Spleen (tissue), 11 donors: Measurements from ENCODE around the gene SDF2L1. TPM values are rescaled to one million over a fixed set of nuclear protein-coding genes. Genes with fewer than 3 reads are reported as not detected.
"Not testable (repeated sequence)": the region's sequence is repeated elsewhere in the genome, so short reads cannot be mapped to it uniquely, and the experiment has no call there.

Source experiments
- DNase-seq: peaks from one replicate; pipeline ENCODE4 v3.0.0-alpha.2; 2020
- H3K27ac ChIP-seq, 8 donors: fragments of 200-600 bp; sonication (generic) in 7 of 8; 1 replicate in 4 of 8; 2 replicates in 4 of 8; pipeline versions ENCODE4 v1.5.0 to v1.8.0; 2016 to 2021; ENCODE audit warnings: inconsistent platforms in 4 of 8, mild to moderate bottlenecking in 4 of 8, moderate library complexity in 1 of 8
- H3K27me3 ChIP-seq, 7 donors: fragments of 200-600 bp; sonication (generic) in 6 of 7; replicated peaks in 1 of 7; 1 replicate in 4 of 7; 2 replicates in 3 of 7; pipeline versions ENCODE4 v1.5.0 to v1.8.0; 2016 to 2021; ENCODE audit warnings: inconsistent platforms in 3 of 7, mild to moderate bottlenecking in 1 of 7
- H3K36me3 ChIP-seq, 6 donors: fragments of 200-600 bp; sonication (generic) in 5 of 6; 1 replicate in 4 of 6; 2 replicates in 2 of 6; pipeline versions ENCODE4 v1.5.0 to v1.8.0; 2016 to 2021; ENCODE audit warnings: inconsistent platforms in 2 of 6
- H3K4me1 ChIP-seq, 6 donors: fragments of 200-600 bp; sonication (generic) in 5 of 6; 1 replicate in 3 of 6; 2 replicates in 3 of 6; pipeline versions ENCODE4 v1.5.0 to v1.8.0; 2016 to 2021; ENCODE audit warnings: inconsistent platforms in 3 of 6
- H3K4me3 ChIP-seq, 8 donors: fragments of 200-600 bp; sonication (generic) in 7 of 8; 1 replicate in 4 of 8; 2 replicates in 4 of 8; pipeline versions ENCODE4 v1.5.0 to v1.8.0; 2016 to 2021; ENCODE audit warnings: inconsistent platforms in 4 of 8, mild to moderate bottlenecking in 4 of 8, moderate library complexity in 2 of 8
- H3K9me3 ChIP-seq, 8 donors: fragments of 200-600 bp; sonication (generic) in 7 of 8; 1 replicate in 4 of 8; 2 replicates in 4 of 8; pipeline versions ENCODE4 v1.5.0 to v1.8.0; 2016 to 2021; ENCODE audit warnings: inconsistent platforms in 4 of 8
- POLR2A ChIP-seq, 3 donors: fragments of 450-650 bp; IDR thresholded peaks; one replicate each; pipeline ENCODE4 v1.5.1; 2017; ENCODE audit warnings: antibody characterized with exemption in 3 of 3, mild to moderate bottlenecking in 1 of 3
- POLR2AphosphoS5 ChIP-seq, 3 donors: sonication (generic); formaldehyde crosslinking; IDR thresholded peaks; one replicate each; pipeline ENCODE4 v1.5.1; 2017; ENCODE audit warnings: antibody characterized with exemption in 3 of 3
- WGBS, 5 donors: extraction: QIAGEN DNeasy Blood & Tissue Kit in 3 of 5; methylation state at CpG; one replicate each; pipeline versions ENCODE4 v1.1.5 to v1.1.7; 2013 to 2018; 5-methylcytosine and 5-hydroxymethylcytosine counted together
- intact Hi-C: fragments of 100-400 bp; cut with DNase I; formaldehyde crosslinking; loops from one replicate; pipeline ENCODE4 v1.15.0; 2023; ENCODE audit warnings: low total_unique reads
- microRNA-seq, 3 donors: library from miRNA; unstranded; fragments of <30 nt; microRNA quantifications; one replicate each; pipeline versions ENCODE4 to v1.1.0, GENCODE V29; 2019 to 2020
- polyA plus RNA-seq, 3 donors: library from polyadenylated mRNA; stranded (reverse); fragments of 200-250 nt; gene quantifications; one replicate each; pipeline ENCODE4 v1.2.1, GENCODE V29; 2013
- small RNA-seq, 4 donors: library from RNA; depleted of rRNA; stranded (forward); fragments of <200 nt; gene quantifications; one replicate each; pipeline ENCODE3, GENCODE V24; 2016
- total RNA-seq, 7 donors: library from RNA; depleted of rRNA in 3 of 7; stranded (reverse); fragments of >200 nt in 3 of 7; fragmentation: NEBNext Ultra II Directional in 4 of 7; extraction: Animal tissue kit (Norgen Biotek cat#: 25700) in 4 of 7; gene quantifications; one replicate each; pipeline versions ENCODE4 v1.1.0 to v1.2.1, GENCODE V29; 2016 to 2021
- TF ChIP-seq, protein P1 (sequence below), 11 experiments: fragments of 200-600 bp in 7 of 11; fragments of 450-650 bp in 4 of 11; sonication (generic) in 4 of 11; IDR thresholded peaks in 8 of 11; conservative IDR thresholded peaks in 3 of 11; 1 replicate in 7 of 11; 2 replicates in 4 of 11; pipeline versions ENCODE4 v1.4.0 to v1.8.0; 2016 to 2021; ENCODE audit warnings: antibody characterized with exemption in 11 of 11, inconsistent platforms in 4 of 11, mild to moderate bottlenecking in 1 of 11
- donor health status: healthy with polysubstance abuse.
- donor health status: DM: no; HTN: no; CAD: no; lungs with moderate emphysema.
- donor health status: DM: no; HTN: no; CAD: no.
- donor health status: Bipolar disorder and iron deficiency.
- donor health status: healthy.
- donor health status: DM: no; HTN: no; CAD: no.
- donor health status: DM: yes; HTN: yes; CAD: no.

The SDF2L1 gene
- total and polyA plus RNA-seq, 10 donors = 16.6 to 51.9 (median 35.6) TPM

GRCh38 chr22:21690401-21690801 is 48.3 kb downstream of the SDF2L1 start:
- H3K27me3 ChIP-seq = no peaks in the 10 kb centered on the region
- 45 to 57% (median 52%) methylated on average over 5 of the region's 5 CpGs for WGBS, 5 donors
- intact Hi-C loops = no loop called here

DNA sequence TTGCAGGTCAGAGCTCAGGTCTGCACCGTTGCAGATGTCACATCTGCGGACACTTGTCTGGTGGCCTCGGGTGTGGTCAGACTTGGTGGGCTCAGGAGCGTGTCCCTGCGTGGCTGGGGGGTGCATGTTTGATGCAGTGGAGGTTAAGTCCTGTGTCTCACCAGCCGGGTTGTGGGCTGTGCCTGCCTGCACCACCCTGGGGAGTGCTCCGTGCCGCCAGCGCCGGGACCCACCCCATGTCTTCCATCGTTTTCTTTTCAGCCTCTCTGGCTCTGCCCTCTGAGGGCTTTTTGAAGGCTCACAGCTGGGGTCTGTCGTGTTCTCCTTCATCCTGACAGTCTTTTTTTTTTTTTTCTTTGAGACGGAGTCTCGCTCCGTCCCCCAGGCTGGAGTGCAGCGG is 49.7 kb downstream of the SDF2L1 start:
- Histone ChIP-seq H3K4me3 (no peak overlapping the region), H3K4me1 (peaks cover 0 to 13% (median 0%) of the 10 kb centered on the region in 6 donors), H3K36me3 (peaks cover 0 to 100% (median 77%) of the 10 kb centered on the region in 6 donors), H3K27ac (no peak overlapping the region), H3K27me3 (no peaks in the 10 kb centered on the region), H3K9me3 (no peaks in the 10 kb centered on the region)
- intact Hi-C loops = no loop called here
- WGBS, 5 donors = 85 to 91% (median 90%) methylated on average over 12 to 16 of the region's 16 CpGs
- DNase-seq = no peak
- TF ChIP-seq POLR2AphosphoS5 (IDR thresholded peaks at IDR 0.05) (peak in 2 of 3 donors; percentile 13 to 38), POLR2A (IDR thresholded peaks at IDR 0.05) (no peak)
- TF ChIP-seq, protein P1, sequence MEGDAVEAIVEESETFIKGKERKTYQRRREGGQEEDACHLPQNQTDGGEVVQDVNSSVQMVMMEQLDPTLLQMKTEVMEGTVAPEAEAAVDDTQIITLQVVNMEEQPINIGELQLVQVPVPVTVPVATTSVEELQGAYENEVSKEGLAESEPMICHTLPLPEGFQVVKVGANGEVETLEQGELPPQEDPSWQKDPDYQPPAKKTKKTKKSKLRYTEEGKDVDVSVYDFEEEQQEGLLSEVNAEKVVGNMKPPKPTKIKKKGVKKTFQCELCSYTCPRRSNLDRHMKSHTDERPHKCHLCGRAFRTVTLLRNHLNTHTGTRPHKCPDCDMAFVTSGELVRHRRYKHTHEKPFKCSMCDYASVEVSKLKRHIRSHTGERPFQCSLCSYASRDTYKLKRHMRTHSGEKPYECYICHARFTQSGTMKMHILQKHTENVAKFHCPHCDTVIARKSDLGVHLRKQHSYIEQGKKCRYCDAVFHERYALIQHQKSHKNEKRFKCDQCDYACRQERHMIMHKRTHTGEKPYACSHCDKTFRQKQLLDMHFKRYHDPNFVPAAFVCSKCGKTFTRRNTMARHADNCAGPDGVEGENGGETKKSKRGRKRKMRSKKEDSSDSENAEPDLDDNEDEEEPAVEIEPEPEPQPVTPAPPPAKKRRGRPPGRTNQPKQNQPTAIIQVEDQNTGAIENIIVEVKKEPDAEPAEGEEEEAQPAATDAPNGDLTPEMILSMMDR (IDR thresholded peaks at IDR 0.05 in 8 of 11, conservative IDR thresholded peaks at IDR 0.05 in 3 of 11) = no peak

More at GRCh38 chr22:21690401-21690801, 48.3 kb downstream of the SDF2L1 start:
- Histone ChIP-seq H3K4me3 (no peak overlapping the region), H3K9me3 (no peaks in the 10 kb centered on the region), H3K4me1 (peaks cover 0 to 13% (median 0%) of the 10 kb centered on the region in 6 donors), H3K27ac (peak overlapping the region in 4 of 8 donors; percentile 28 to 59 (median 44)), H3K36me3 (peaks cover 0 to 100% (median 76%) of the 10 kb centered on the region in 6 donors)
- no peak for DNase-seq
- TF ChIP-seq POLR2AphosphoS5 (IDR thresholded peaks at IDR 0.05) (no peak), POLR2A (IDR thresholded peaks at IDR 0.05) (no peak)
- TF ChIP-seq, protein P1 (IDR thresholded peaks at IDR 0.05 in 8 of 11, conservative IDR thresholded peaks at IDR 0.05 in 3 of 11) = no peak

DNA sequence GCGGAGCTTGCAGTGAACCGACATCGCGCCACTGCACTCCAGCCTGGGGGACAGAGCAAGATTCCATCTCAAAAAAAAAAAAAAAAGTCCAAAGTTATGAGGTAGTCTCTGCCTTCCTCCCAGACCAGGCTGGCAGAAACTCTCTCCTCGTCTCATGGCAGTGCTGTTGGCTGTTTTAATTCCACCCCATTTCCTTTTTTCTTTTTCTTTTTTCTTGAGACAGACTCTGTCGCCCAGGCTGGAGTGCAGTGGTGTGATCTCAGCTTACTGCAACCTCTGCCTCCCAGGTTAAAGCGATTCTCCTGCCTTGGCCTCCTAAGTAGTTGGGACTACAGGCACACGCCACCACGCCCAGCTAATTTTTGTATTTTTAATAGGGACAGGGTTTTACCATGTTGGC is 50.8 kb downstream of the SDF2L1 start:
- H3K27me3 ChIP-seq, H3K9me3 ChIP-seq, intact Hi-C loops, H3K27ac ChIP-seq, DNase-seq, H3K4me3 ChIP-seq: not testable (repeated sequence)
- 92 to 94% (median 93%) methylated on average over 9 of the region's 9 CpGs for WGBS, 5 donors
- Histone ChIP-seq H3K36me3 (peaks cover 0 to 100% (median 77%) of the 10 kb centered on the region in 6 donors), H3K4me1 (peaks cover 0 to 13% (median 0%) of the 10 kb centered on the region in 6 donors)

DNA sequence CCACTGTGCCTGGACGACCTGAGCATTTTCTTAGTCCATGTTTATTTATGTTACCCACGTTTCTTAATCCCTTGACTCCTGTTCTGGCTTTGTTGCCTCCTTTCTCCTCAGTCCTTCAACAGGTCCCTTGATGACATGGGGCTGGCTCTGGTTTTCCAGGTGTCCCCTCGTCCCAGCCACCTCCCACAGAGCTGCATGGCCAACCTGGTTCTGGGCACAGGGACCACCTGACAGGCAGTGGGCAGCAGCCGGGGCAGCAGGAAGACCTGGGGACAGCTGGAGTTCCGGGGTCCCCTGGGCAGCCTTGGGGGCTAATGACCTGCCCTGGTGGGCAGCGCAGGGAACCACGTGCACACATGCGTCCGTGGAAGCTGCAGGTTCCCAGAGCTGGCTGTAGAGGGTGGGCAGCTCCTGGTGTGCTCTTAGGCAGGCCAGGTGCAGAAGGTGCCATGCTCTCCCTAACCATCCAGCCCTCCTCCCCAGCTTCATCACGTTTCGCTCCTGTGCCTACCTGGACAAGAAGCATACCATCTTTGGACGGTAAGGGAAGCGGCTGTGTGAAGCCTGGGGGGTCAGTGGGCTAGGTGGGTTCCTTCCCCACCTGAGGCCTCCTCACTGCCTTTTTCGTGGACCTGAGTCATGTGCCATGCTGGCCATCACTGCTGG is 51.4 kb downstream of the SDF2L1 start:
- Histone ChIP-seq H3K4me1 (peaks cover 0 to 15% (median under 1%) of the 10 kb centered on the region in 6 donors), H3K36me3 (peaks cover 0 to 100% (median 74%) of the 10 kb centered on the region in 6 donors), H3K4me3 (no peak overlapping the region), H3K27me3 (no peaks in the 10 kb centered on the region), H3K9me3 (no peaks in the 10 kb centered on the region), H3K27ac (no peak overlapping the region)
- 92 to 97% (median 94%) methylated on average over 9 to 14 of the region's 14 CpGs for WGBS, 5 donors
- TF ChIP-seq, protein P1 (IDR thresholded peaks at IDR 0.05 in 8 of 11, conservative IDR thresholded peaks at IDR 0.05 in 3 of 11) = no peak
- TF ChIP-seq POLR2AphosphoS5 (IDR thresholded peaks at IDR 0.05) (no peak), POLR2A (IDR thresholded peaks at IDR 0.05) (no peak)
- no peak for DNase-seq
- intact Hi-C loops = no loop called here

Small RNAs within 50 kb of the gene (microRNA-seq; reads per million reads assigned to microRNA genes)
- gene MIR130B (274 to 392 (median 375) reads per million in 3 donors), gene MIR301B (0.57 to 5.1 (median 2.5) reads per million in 3 donors)

Small RNAs within 50 kb of the gene (small RNA-seq; reads per million reads assigned to genes)
- 0.49 to 1.0 (median 0.55) reads per million in 4 donors for gene MIR301B

Other genes with a start within 250 kb of the SDF2L1 start
- 1 to 10 TPM; 5.0 to 7.6 (median 6.3) TPM for gene HIC2, start 224.9 kb upstream of the SDF2L1 start, total RNA-seq
- gene HIC2, start 224.9 kb upstream of the SDF2L1 start, polyA plus RNA-seq = 1 to 10 TPM in 1 of 3 donors, under 1 TPM in 2; 0.67 to 2.5 (median 0.74) TPM
- gene TMEM191C, start 174.9 kb upstream of the SDF2L1 start, total RNA-seq = 1 to 10 TPM in 6 of 7 donors, under 1 TPM in 1; 0.94 to 3.2 (median 2.3) TPM
- gene TMEM191C, start 174.9 kb upstream of the SDF2L1 start, polyA plus RNA-seq = 1 to 10 TPM; 4.0 to 6.6 (median 5.8) TPM
- 1 to 10 TPM in 2 of 7 donors, under 1 TPM in 3, not detected in 2; 0.34 to 2.0 (median 0.83) TPM for gene RIMBP3C, start 90.8 kb upstream of the SDF2L1 start, total RNA-seq
- gene RIMBP3C, start 90.8 kb upstream of the SDF2L1 start, polyA plus RNA-seq = under 1 TPM; 0.03 to 0.19 (median 0.13) TPM
- gene UBE2L3, start 74.6 kb upstream of the SDF2L1 start, total RNA-seq = 10 to 100 TPM; 36.8 to 69.3 (median 44.3) TPM
- 10 to 100 TPM; 36.2 to 55.6 (median 46.2) TPM for gene UBE2L3, start 74.6 kb upstream of the SDF2L1 start, polyA plus RNA-seq
- 10 to 100 TPM; 19.0 to 35.0 (median 23.8) TPM for gene YDJC, start 12.3 kb upstream of the SDF2L1 start, total RNA-seq
- 10 to 100 TPM; 41.0 to 54.3 (median 44.6) TPM for gene YDJC, start 12.3 kb upstream of the SDF2L1 start, polyA plus RNA-seq
- under 1 TPM; 0.24 to 0.66 (median 0.51) TPM for gene CCDC116, start 9.5 kb upstream of the SDF2L1 start, total RNA-seq
- under 1 TPM; 0.45 to 0.63 (median 0.47) TPM for gene CCDC116, start 9.5 kb upstream of the SDF2L1 start, polyA plus RNA-seq
- gene PPIL2, start 23.7 kb downstream of the SDF2L1 start, total RNA-seq = 10 to 100 TPM; 43.2 to 71.5 (median 54.9) TPM
- 10 to 100 TPM; 23.7 to 51.8 (median 39.1) TPM for gene PPIL2, start 23.7 kb downstream of the SDF2L1 start, polyA plus RNA-seq
- 10 to 100 TPM in 5 of 7 donors, 1 to 10 TPM in 2; 6.9 to 21.3 (median 14.6) TPM for gene YPEL1, start 93.5 kb downstream of the SDF2L1 start, total RNA-seq
- gene YPEL1, start 93.5 kb downstream of the SDF2L1 start, polyA plus RNA-seq = 1 to 10 TPM; 4.8 to 6.4 (median 5.4) TPM
- gene MAPK1, start 225.3 kb downstream of the SDF2L1 start, total RNA-seq = 100 to 1,000 TPM in 5 of 7 donors, 10 to 100 TPM in 2; 87.0 to 165 (median 131) TPM
- 10 to 100 TPM; 11.6 to 18.0 (median 15.1) TPM for gene MAPK1, start 225.3 kb downstream of the SDF2L1 start, polyA plus RNA-seq